ENCODE measurements around the gene AJUBA.

Gene AJUBA

DNA sequence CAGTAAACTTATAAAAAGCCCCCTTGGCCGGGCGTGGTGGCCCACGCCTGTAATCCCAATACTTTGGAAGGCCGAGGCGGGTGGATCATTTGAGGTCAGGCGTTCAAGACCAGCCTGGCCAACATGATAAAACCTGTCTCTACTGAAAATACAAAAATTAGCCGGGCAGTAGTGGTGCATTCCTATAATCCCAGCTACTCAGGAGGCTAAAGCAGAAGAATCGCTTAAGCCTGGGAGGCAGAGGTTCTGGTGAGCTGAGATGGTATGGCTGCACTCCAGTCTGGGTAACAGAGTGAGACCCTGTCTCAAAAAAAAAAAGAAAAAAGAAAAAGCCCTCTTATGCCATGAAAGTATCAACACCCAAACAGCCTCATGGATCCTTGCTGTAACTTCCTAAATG is 56.8 kb downstream of the AJUBA start:
- Histone ChIP-seq H3K27ac (ENCODE audit: low read length, poor library complexity, severe bottlenecking) (no peak overlapping the region), H2BK15ac (ENCODE audit: low read depth, poor library complexity, severe bottlenecking) (no peak overlapping the region), H3K36me3 (ENCODE audit: control insufficient read depth in 1 of 2, insufficient read depth in 2 of 2, low read depth in 1 of 2, low read length in 2 of 2) (peaks cover 33 to 64% of the 10 kb centered on the region in 2 experiments), H3K9ac (ENCODE audit: low read length) (no peak overlapping the region), H3K4ac (ENCODE audit: low read depth in 1 of 2, low read length in 2 of 2) (no peak overlapping the region), H3K4me2 (ENCODE audit: low read length, poor library complexity, severe bottlenecking) (no peak overlapping the region), H3K18ac (ENCODE audit: low read depth in 1 of 2, low read length in 2 of 2) (no peak overlapping the region), H2AFZ (ENCODE audit: low read depth, low read length) (no peak overlapping the region), H4K91ac (ENCODE audit: low read length) (no peak overlapping the region), H3K9me3 (ENCODE audit: control insufficient read depth, low read length) (no peaks in the 10 kb centered on the region), H3K14ac (ENCODE audit: low read length in 2 of 2) (no peak overlapping the region), H2BK120ac (ENCODE audit: low read depth, low read length) (no peak overlapping the region), H2AK5ac (ENCODE audit: low read length, severe bottlenecking) (no peak overlapping the region), H3K23ac (ENCODE audit: low read length in 2 of 2) (no peak overlapping the region), H3K79me1 (replicated peaks; ENCODE audit: low read length, poor library complexity, severe bottlenecking) (peaks cover 27% of the 10 kb centered on the region), H2BK5ac (ENCODE audit: low read depth, low read length, poor library complexity, severe bottlenecking) (no peak overlapping the region), H3K27me3 (ENCODE audit: control insufficient read depth in 1 of 2, insufficient read depth in 1 of 2, low read length in 2 of 2) (no peaks in the 10 kb centered on the region), H2BK12ac (ENCODE audit: low read length in 2 of 2) (no peak overlapping the region), H3K4me1 (ENCODE audit: control insufficient read depth, insufficient read depth, low read depth, low read length) (peaks cover 8% of the 10 kb centered on the region), H4K8ac (ENCODE audit: low read length) (no peak overlapping the region), H3K4me3 (ENCODE audit: insufficient read depth in 1 of 2, low read depth in 1 of 2, low read length in 2 of 2) (no peak overlapping the region)
- DNase-seq: no peak
- WGBS: 91% methylated on average over 8 of the region's 8 CpGs

DNA sequence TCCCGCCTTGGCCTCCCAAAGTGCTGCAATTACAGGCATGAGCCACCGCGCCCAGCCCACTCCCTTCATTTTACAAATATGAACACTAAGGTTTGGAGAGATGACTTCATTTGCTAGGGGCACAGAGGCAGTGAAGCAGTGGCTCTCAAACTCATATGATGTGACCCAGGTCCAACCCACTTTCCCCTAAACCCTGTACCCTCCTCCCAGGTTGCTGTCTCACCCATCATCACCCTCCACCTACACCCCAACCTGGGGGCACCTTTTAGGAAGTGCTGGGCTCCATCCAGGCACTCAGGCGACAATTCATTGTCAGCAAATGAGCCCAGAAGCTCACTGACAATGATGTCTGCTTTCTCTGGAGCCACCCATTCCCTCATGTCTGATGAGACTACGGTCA is 58.6 kb downstream of the AJUBA start:
- no peaks in the 10 kb centered on the region for H3K27me3 ChIP-seq (ENCODE audit: control insufficient read depth in 1 of 2, insufficient read depth in 1 of 2, low read length in 2 of 2)
- no peak overlapping the region for H2BK5ac ChIP-seq (ENCODE audit: low read depth, low read length, poor library complexity, severe bottlenecking)
- H2BK15ac ChIP-seq (ENCODE audit: low read depth, poor library complexity, severe bottlenecking): no peak overlapping the region
- peaks cover 6% of the 10 kb centered on the region for H3K4me1 ChIP-seq (ENCODE audit: control insufficient read depth, insufficient read depth, low read depth, low read length)
- peaks cover 27% of the 10 kb centered on the region for H3K79me1 ChIP-seq (replicated peaks; ENCODE audit: low read length, poor library complexity, severe bottlenecking)
- no peak overlapping the region for H3K23ac ChIP-seq (ENCODE audit: low read length in 2 of 2)
- H4K8ac ChIP-seq (ENCODE audit: low read length): no peak overlapping the region
- no peak overlapping the region for H2BK120ac ChIP-seq (ENCODE audit: low read depth, low read length)
- no peak overlapping the region for H3K4me3 ChIP-seq (ENCODE audit: insufficient read depth in 1 of 2, low read depth in 1 of 2, low read length in 2 of 2)
- H4K91ac ChIP-seq (ENCODE audit: low read length): no peak overlapping the region
- no peaks in the 10 kb centered on the region for H3K9me3 ChIP-seq (ENCODE audit: control insufficient read depth, low read length)
- H3K4me2 ChIP-seq (ENCODE audit: low read length, poor library complexity, severe bottlenecking): no peak overlapping the region
- no peak overlapping the region for H3K27ac ChIP-seq (ENCODE audit: low read length, poor library complexity, severe bottlenecking)
- no peak overlapping the region for H3K14ac ChIP-seq (ENCODE audit: low read length in 2 of 2)
- H2AK5ac ChIP-seq (ENCODE audit: low read length, severe bottlenecking): no peak overlapping the region
- H2BK12ac ChIP-seq (ENCODE audit: low read length in 2 of 2): no peak overlapping the region
- H3K9ac ChIP-seq (ENCODE audit: low read length): no peak overlapping the region
- 98% methylated on average over 4 of the region's 5 CpGs for WGBS
- H3K36me3 ChIP-seq (ENCODE audit: control insufficient read depth in 1 of 2, insufficient read depth in 2 of 2, low read depth in 1 of 2, low read length in 2 of 2): peaks cover 36 to 72% of the 10 kb centered on the region in 2 experiments
- no peak overlapping the region for H3K18ac ChIP-seq (ENCODE audit: low read depth in 1 of 2, low read length in 2 of 2)
- no peak overlapping the region for H2AFZ ChIP-seq (ENCODE audit: low read depth, low read length)
- H3K4ac ChIP-seq (ENCODE audit: low read depth in 1 of 2, low read length in 2 of 2): no peak overlapping the region
- DNase-seq: no peak

DNA sequence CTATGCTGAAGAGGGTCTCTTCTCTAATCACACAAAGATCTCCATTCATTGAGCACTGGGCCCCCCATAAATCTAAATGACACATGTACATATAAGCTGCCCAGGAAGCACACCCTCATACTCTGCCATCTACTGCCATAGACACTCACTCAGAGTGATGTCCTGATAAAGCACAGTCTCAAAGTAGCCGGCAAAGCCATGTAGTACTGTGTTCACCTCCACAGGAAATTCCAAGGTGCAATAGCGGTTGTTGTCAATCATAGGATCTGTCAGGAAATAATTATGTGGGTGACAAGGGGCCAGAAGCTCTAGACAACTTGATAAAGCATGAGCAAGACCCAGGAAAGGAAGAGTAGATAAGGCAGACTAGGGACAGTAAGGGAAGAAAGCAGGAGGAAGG is 60.1 kb downstream of the AJUBA start:
- H3K4ac ChIP-seq (ENCODE audit: low read depth in 1 of 2, low read length in 2 of 2): no peak overlapping the region
- no peak overlapping the region for H3K23ac ChIP-seq (ENCODE audit: low read length in 2 of 2)
- H4K91ac ChIP-seq (ENCODE audit: low read length): no peak overlapping the region
- no peak overlapping the region for H2AK5ac ChIP-seq (ENCODE audit: low read length, severe bottlenecking)
- H2BK15ac ChIP-seq (ENCODE audit: low read depth, poor library complexity, severe bottlenecking): no peak overlapping the region
- H2BK12ac ChIP-seq (ENCODE audit: low read length in 2 of 2): no peak overlapping the region
- peaks cover 25% of the 10 kb centered on the region for H3K79me1 ChIP-seq (replicated peaks; ENCODE audit: low read length, poor library complexity, severe bottlenecking)
- no peak overlapping the region for H2BK120ac ChIP-seq (ENCODE audit: low read depth, low read length)
- no peak overlapping the region for H3K18ac ChIP-seq (ENCODE audit: low read depth in 1 of 2, low read length in 2 of 2)
- no peak overlapping the region for H3K14ac ChIP-seq (ENCODE audit: low read length in 2 of 2)
- H3K4me1 ChIP-seq (ENCODE audit: control insufficient read depth, insufficient read depth, low read depth, low read length): peaks cover 2% of the 10 kb centered on the region
- no peak overlapping the region for H2AFZ ChIP-seq (ENCODE audit: low read depth, low read length)
- no peaks in the 10 kb centered on the region for H3K9me3 ChIP-seq (ENCODE audit: control insufficient read depth, low read length)
- no peak overlapping the region for H3K4me2 ChIP-seq (ENCODE audit: low read length, poor library complexity, severe bottlenecking)
- H3K9ac ChIP-seq (ENCODE audit: low read length): no peak overlapping the region
- no peak overlapping the region for H2BK5ac ChIP-seq (ENCODE audit: low read depth, low read length, poor library complexity, severe bottlenecking)
- no peaks in the 10 kb centered on the region for H3K27me3 ChIP-seq (ENCODE audit: control insufficient read depth in 1 of 2, insufficient read depth in 1 of 2, low read length in 2 of 2)
- peak overlapping the region; percentile 21 for H3K27ac ChIP-seq (ENCODE audit: low read length, poor library complexity, severe bottlenecking)
- no peak overlapping the region for H3K4me3 ChIP-seq (ENCODE audit: insufficient read depth in 1 of 2, low read depth in 1 of 2, low read length in 2 of 2)
- 96% methylated on average over 2 of the region's 2 CpGs for WGBS
- no peak overlapping the region for H4K8ac ChIP-seq (ENCODE audit: low read length)
- peaks cover 36 to 71% of the 10 kb centered on the region in 2 experiments for H3K36me3 ChIP-seq (ENCODE audit: control insufficient read depth in 1 of 2, insufficient read depth in 2 of 2, low read depth in 1 of 2, low read length in 2 of 2)
- DNase-seq: no peak

Data from mesenchymal stem cell (in vitro differentiated cells and primary cell).